HEK293T (cell line): ENCODE measurements around the gene WDR64.

Experiments
- BHLHE40 ChIP-seq: fragments of 450-650 bp; IDR thresholded peaks from 2 replicates; pipeline ENCODE4 v1.6.1; 2016; ENCODE audit warnings: mild to moderate bottlenecking, moderate library complexity, borderline replicate concordance
- ELF4 ChIP-seq: fragments of 450-650 bp; IDR thresholded peaks from 2 replicates; pipeline ENCODE4 v1.6.1; 2017; ENCODE audit warnings: antibody characterized with exemption
- L3MBTL2 ChIP-seq: fragments of 450-650 bp; conservative IDR thresholded peaks from 2 replicates; pipeline ENCODE4 v1.6.1; 2016; ENCODE audit warnings: mild to moderate bottlenecking
- SP1 ChIP-seq: fragments of 450-650 bp; IDR thresholded peaks from 2 replicates; pipeline ENCODE4 v1.6.1; 2017
- ZNF384 ChIP-seq: fragments of 450-650 bp; IDR thresholded peaks from 2 replicates; pipeline ENCODE4 v1.6.1; 2016

DNA sequence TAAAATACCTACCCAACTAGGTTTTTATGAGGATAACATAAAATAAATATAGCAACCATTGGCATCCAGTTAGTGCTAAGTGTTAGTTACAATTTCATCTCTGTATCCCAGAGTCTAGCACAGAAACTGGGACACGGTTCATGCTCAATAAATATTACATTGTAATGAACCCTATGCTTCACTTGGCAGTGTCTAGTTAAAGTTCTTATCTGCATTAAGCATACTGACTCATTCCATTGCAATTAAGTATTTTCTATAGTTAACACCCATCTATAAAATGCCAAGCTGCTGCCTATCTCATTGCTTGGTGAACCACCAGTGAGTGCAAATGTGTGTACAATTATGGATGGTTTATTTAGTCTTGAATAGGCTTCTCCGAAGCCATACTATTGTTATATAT, 27.1 kb upstream of the WDR64 start:
- TF ChIP-seq BHLHE40 (no peak), ELF4 (no peak), L3MBTL2 (no peak), SP1 (no peak), ZNF384 (no peak)
